ENCODE data around the gene MDH2.
"Not testable (repeated sequence)": the region's sequence is repeated elsewhere in the genome, so short reads cannot be mapped to it uniquely, and the experiment has no call there.

MDH2 gene

GRCh38 chr7:76047305-76047810, 548 bp upstream of the MDH2 start:
- DNase-seq (ENCODE audit: low read depth in 2 of 2), result no peak

- DNase-seq (ENCODE audit: low read depth in 2 of 2), result no peak
Observed at GRCh38 chr7:76048668-76048988, 722 bp downstream of the MDH2 start.

GRCh38 chr7:76049295-76049694, 1.4 kb downstream of the MDH2 start:
- no peak for DNase-seq (ENCODE audit: low read depth in 2 of 2)

- DNase-seq (ENCODE audit: low read depth in 2 of 2), result no peak
Observed at GRCh38 chr7:76050545-76050944, 2.6 kb downstream of the MDH2 start.

GRCh38 chr7:76051840-76052239, 3.9 kb downstream of the MDH2 start:
- DNase-seq (ENCODE audit: low read depth in 2 of 2), result no peak

GRCh38 chr7:76052681-76053080, 4.8 kb downstream of the MDH2 start:
- not testable (repeated sequence) for DNase-seq (ENCODE audit: low read depth in 2 of 2)

- DNase-seq (ENCODE audit: low read depth in 2 of 2), result no peak
Observed at GRCh38 chr7:76053461-76053860, 5.6 kb downstream of the MDH2 start.

- no peak for DNase-seq (ENCODE audit: low read depth in 2 of 2)
Observed at GRCh38 chr7:76054123-76055120, 6.5 kb downstream of the MDH2 start.

- no peak for DNase-seq (ENCODE audit: low read depth in 2 of 2)
Observed at GRCh38 chr7:76056241-76056640, 8.3 kb downstream of the MDH2 start.

- DNase-seq (ENCODE audit: low read depth in 2 of 2), result no peak
Observed at GRCh38 chr7:76057103-76057812, 9.4 kb downstream of the MDH2 start.

GRCh38 chr7:76057813-76058145, 9.9 kb downstream of the MDH2 start:
- no peak for DNase-seq (ENCODE audit: low read depth in 2 of 2)

GRCh38 chr7:76058745-76059144, 10.8 kb downstream of the MDH2 start:
- not testable (repeated sequence) for DNase-seq (ENCODE audit: low read depth in 2 of 2)

- DNase-seq (ENCODE audit: low read depth in 2 of 2), result no peak
Observed at GRCh38 chr7:76060842-76061241, 12.9 kb downstream of the MDH2 start.

- no peak for DNase-seq (ENCODE audit: low read depth in 2 of 2)
Observed at GRCh38 chr7:76062254-76062653, 14.3 kb downstream of the MDH2 start.

- no peak for DNase-seq (ENCODE audit: low read depth in 2 of 2)
Observed at GRCh38 chr7:76063114-76063513, 15.2 kb downstream of the MDH2 start.

GRCh38 chr7:76063525-76063924, 15.6 kb downstream of the MDH2 start:
- no peak for DNase-seq (ENCODE audit: low read depth in 2 of 2)

GRCh38 chr7:76064208-76064970, 16.5 kb downstream of the MDH2 start:
- DNase-seq (ENCODE audit: low read depth in 2 of 2), result no peak

- no peak for DNase-seq (ENCODE audit: low read depth in 2 of 2)
Observed at GRCh38 chr7:76065016-76065612, 17.2 kb downstream of the MDH2 start.

- DNase-seq (ENCODE audit: low read depth in 2 of 2), result no peak
Observed at GRCh38 chr7:76066716-76067503, 19.0 kb downstream of the MDH2 start.

- no peak for DNase-seq (ENCODE audit: low read depth in 2 of 2)
Observed at GRCh38 chr7:76069238-76069638, 21.3 kb downstream of the MDH2 start.

All from activated CD8-positive, alpha-beta memory T cell treated with anti-CD3 and anti-CD28 coated beads for 4 hours (primary cell).